Measurements from ENCODE around the gene HHAT. TPM values are rescaled to one million over a fixed set of nuclear protein-coding genes. Genes with fewer than 3 reads are reported as not detected.

HHAT gene
- total RNA-seq, 1 donor from 2014 or later: 11.8 TPM

DNA sequence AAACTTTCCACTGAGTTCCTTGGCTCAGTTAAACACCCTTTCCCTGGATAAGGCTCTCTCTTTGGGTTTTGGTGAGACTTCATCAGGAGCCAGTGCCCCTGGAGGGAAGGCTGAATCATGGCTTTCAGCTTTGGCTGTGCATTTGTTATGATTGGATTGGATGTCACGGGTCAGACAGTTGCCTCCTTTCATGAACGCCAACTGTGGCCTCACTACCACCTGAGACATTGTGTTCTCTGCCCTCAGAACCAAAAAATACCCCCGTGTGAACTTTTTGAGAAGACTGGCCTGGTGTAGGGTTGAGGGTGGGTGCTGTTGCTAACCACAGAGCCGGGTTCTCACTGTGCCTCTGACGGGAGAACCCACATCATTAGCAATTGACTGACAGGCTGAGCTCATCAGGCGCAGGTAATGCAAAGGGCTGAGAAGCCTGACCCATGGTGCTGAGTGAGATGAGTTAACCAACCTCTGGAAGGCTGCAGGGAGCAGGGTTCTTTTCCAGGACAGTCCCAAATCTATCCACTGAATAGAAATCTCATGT, 65.6 kb downstream of the HHAT start:
- Histone ChIP-seq H3K4me1 (no peaks in the 10 kb centered on the region), H3K27me3 (no peaks in the 10 kb centered on the region), H3K4me3 (no peak overlapping the region), H3K27ac (no peak overlapping the region), H3K9me3 (no peaks in the 10 kb centered on the region), H3K36me3 (no peaks in the 10 kb centered on the region)
- intact Hi-C loops (cut with DNase I): no loop called here
- peak in 1 of 2 donors; percentile 29 for DNase-seq (ENCODE audit: extremely low spot score in 2 of 2)
- TF ChIP-seq, protein P1, sequence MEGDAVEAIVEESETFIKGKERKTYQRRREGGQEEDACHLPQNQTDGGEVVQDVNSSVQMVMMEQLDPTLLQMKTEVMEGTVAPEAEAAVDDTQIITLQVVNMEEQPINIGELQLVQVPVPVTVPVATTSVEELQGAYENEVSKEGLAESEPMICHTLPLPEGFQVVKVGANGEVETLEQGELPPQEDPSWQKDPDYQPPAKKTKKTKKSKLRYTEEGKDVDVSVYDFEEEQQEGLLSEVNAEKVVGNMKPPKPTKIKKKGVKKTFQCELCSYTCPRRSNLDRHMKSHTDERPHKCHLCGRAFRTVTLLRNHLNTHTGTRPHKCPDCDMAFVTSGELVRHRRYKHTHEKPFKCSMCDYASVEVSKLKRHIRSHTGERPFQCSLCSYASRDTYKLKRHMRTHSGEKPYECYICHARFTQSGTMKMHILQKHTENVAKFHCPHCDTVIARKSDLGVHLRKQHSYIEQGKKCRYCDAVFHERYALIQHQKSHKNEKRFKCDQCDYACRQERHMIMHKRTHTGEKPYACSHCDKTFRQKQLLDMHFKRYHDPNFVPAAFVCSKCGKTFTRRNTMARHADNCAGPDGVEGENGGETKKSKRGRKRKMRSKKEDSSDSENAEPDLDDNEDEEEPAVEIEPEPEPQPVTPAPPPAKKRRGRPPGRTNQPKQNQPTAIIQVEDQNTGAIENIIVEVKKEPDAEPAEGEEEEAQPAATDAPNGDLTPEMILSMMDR (IDR thresholded peaks at IDR 0.05): no peak
- TF ChIP-seq POLR2A (IDR thresholded peaks at IDR 0.05) (no peak), POLR2AphosphoS5 (IDR thresholded peaks at IDR 0.05; ENCODE audit: insufficient read depth in 1 of 2, low read depth in 1 of 2) (no peak)

DNA sequence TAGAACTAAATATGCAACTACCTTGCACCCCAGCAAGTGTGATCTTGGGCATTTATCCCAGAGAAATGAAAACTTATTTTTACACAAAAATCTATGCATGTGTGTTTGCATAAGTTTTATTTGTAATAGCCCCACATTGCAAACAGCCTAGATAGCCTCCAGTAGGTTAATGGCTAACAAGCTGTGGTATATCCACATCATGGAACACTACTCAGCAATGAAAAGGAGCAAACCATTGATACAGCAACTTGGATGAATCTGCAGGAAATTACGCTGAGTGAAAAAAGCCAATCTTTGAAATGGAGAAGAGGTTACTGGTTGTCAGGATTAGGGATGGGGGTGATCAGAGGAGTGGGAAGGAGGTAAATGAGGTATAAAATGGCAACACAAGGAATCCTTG, 67.8 kb downstream of the HHAT start:
- intact Hi-C loops (cut with DNase I): no loop called here
- no peaks in the 10 kb centered on the region for H3K9me3 ChIP-seq
- H3K4me1 ChIP-seq: no peaks in the 10 kb centered on the region
- no peak for DNase-seq (ENCODE audit: extremely low spot score in 2 of 2)
- no peak for TF ChIP-seq POLR2A (IDR thresholded peaks at IDR 0.05)
- TF ChIP-seq, protein P1 (IDR thresholded peaks at IDR 0.05): no peak
- TF ChIP-seq POLR2AphosphoS5 (IDR thresholded peaks at IDR 0.05; ENCODE audit: insufficient read depth in 1 of 2, low read depth in 1 of 2): no peak
- H3K27me3 ChIP-seq: no peaks in the 10 kb centered on the region
- no peak overlapping the region for H3K4me3 ChIP-seq
- H3K36me3 ChIP-seq: no peaks in the 10 kb centered on the region
- no peak overlapping the region for H3K27ac ChIP-seq

DNA sequence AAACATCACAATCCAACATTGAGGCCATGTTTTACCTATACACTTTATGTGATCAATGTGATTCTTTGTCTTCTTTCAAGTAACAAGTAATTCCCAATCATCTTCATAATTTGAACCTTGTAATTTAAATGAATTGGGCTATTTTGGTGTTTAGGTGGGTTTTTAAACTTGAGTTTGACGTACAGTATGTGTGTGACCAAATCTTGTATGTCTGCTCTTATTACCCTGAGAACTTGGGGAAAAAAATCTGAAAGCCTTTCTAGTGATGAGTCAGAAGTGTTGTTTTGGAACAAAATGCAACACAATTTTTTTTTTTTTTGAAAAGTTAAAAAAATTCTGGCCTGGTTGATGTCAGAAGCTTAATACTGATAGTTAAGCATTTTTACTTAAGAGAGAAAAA, 68.5 kb downstream of the HHAT start:
- TF ChIP-seq POLR2AphosphoS5 (IDR thresholded peaks at IDR 0.05; ENCODE audit: insufficient read depth in 1 of 2, low read depth in 1 of 2) (no peak), POLR2A (IDR thresholded peaks at IDR 0.05) (no peak)
- TF ChIP-seq, protein P1 (IDR thresholded peaks at IDR 0.05): no peak
- intact Hi-C loops (cut with DNase I): no loop called here
- no peaks in the 10 kb centered on the region for H3K9me3 ChIP-seq
- DNase-seq (ENCODE audit: extremely low spot score in 2 of 2): no peak
- no peaks in the 10 kb centered on the region for H3K27me3 ChIP-seq
- H3K36me3 ChIP-seq: no peaks in the 10 kb centered on the region
- no peaks in the 10 kb centered on the region for H3K4me1 ChIP-seq
- no peak overlapping the region for H3K4me3 ChIP-seq
- no peak overlapping the region for H3K27ac ChIP-seq

DNA sequence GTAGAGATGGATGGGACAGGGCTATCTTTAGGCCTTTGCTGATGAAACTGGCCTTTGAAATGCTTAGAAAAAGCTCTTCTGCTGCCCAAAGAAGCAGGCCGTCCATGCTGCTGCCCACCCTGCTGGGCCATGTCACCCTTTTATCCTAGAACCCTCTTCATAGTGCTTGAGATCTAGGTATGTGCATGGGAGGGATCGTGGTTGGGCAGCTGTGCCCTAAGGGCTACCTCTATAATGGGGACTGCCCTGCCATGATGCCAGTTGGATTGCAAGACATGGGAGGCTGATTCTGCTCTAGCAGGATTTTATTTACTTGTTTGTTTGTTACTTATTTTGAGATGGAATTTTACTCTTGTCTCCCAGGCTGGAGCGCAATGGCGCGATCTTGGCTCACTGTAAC, 69.0 kb downstream of the HHAT start:
- H3K4me1 ChIP-seq: no peaks in the 10 kb centered on the region
- H3K36me3 ChIP-seq: no peaks in the 10 kb centered on the region
- intact Hi-C loops (cut with DNase I): no loop called here
- no peaks in the 10 kb centered on the region for H3K9me3 ChIP-seq
- DNase-seq (ENCODE audit: extremely low spot score in 2 of 2): no peak
- H3K27me3 ChIP-seq: no peaks in the 10 kb centered on the region
- H3K27ac ChIP-seq: no peak overlapping the region
- H3K4me3 ChIP-seq: no peak overlapping the region
- no peak for TF ChIP-seq POLR2AphosphoS5 (IDR thresholded peaks at IDR 0.05; ENCODE audit: insufficient read depth in 1 of 2, low read depth in 1 of 2)
- TF ChIP-seq, protein P1 (IDR thresholded peaks at IDR 0.05): no peak
- TF ChIP-seq POLR2A (IDR thresholded peaks at IDR 0.05): no peak

DNA sequence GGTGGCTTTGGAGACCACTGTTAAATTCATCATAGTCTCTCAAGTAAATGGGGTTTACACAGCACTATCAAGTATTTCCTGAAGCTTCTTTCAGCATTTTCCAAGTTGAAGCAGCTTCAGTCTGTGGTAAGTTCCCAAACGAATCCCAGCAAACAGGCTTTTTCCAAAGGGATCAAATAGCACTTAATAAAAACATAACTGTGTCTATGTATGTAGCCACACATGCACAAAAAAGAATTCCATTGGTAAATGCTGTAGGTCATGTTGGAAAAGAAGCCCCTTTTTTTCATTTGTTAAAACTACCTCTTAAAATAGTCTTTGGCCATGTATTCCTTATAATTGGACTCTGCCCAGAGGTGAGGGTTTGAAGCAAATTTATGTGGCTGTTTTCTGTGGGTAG, 69.8 kb downstream of the HHAT start:
- no peaks in the 10 kb centered on the region for H3K4me1 ChIP-seq
- no peak overlapping the region for H3K27ac ChIP-seq

More for the DNA sequence above, 69.8 kb downstream of the HHAT start:
- Histone ChIP-seq H3K27me3 (no peaks in the 10 kb centered on the region), H3K9me3 (no peaks in the 10 kb centered on the region), H3K36me3 (no peaks in the 10 kb centered on the region), H3K4me3 (no peak overlapping the region)
- DNase-seq (ENCODE audit: extremely low spot score in 2 of 2): no peak
- TF ChIP-seq, protein P1 (IDR thresholded peaks at IDR 0.05): no peak
- TF ChIP-seq POLR2AphosphoS5 (IDR thresholded peaks at IDR 0.05; ENCODE audit: insufficient read depth in 1 of 2, low read depth in 1 of 2) (no peak), POLR2A (IDR thresholded peaks at IDR 0.05) (no peak)
- intact Hi-C loops (cut with DNase I): no loop called here

Data from vagina (tissue), 2 donors.